ENCODE results near the gene DYNLT2.

DNA sequence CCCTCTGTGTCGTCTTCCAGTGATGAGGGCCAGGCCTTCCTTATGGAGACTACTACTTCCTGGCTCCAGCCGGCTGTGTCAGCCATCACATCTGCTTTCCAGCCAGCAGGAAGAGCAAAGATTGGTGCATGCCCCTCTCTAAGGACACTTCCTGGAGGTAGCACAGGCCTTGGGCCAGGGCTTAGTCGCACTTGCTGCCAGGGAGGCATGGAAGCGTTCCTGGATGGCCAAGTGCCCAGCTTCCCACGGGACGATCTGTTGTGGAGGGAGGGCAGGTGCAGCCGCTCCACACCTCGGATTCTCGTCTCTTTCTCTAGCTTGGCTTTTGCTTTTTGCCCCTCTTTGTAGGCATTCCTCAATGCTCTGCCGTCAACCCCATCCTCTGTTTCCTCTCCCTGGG is 11.9 kb upstream of the DYNLT2 start:
- TF ChIP-seq MXI1 (IDR thresholded peaks at IDR 0.05; ENCODE audit: borderline replicate concordance, low read depth, low read length) (no peak), ZNF510 (CRISPR knock-in tag; IDR thresholded peaks at IDR 0.05; ENCODE audit: low read depth) (no peak), RARG (CRISPR knock-in tag; IDR thresholded peaks at IDR 0.05; ENCODE audit: low read depth) (no peak), ZKSCAN1 (IDR thresholded peaks at IDR 0.05; ENCODE audit: low read length) (no peak), ATF1 (CRISPR knock-in tag; IDR thresholded peaks at IDR 0.05) (no peak), NONO (IDR thresholded peaks at IDR 0.05) (no peak), NONO (CRISPR knock-in tag; conservative IDR thresholded peaks at IDR 0.05) (no peak)
- TF ChIP-seq, protein P1, sequence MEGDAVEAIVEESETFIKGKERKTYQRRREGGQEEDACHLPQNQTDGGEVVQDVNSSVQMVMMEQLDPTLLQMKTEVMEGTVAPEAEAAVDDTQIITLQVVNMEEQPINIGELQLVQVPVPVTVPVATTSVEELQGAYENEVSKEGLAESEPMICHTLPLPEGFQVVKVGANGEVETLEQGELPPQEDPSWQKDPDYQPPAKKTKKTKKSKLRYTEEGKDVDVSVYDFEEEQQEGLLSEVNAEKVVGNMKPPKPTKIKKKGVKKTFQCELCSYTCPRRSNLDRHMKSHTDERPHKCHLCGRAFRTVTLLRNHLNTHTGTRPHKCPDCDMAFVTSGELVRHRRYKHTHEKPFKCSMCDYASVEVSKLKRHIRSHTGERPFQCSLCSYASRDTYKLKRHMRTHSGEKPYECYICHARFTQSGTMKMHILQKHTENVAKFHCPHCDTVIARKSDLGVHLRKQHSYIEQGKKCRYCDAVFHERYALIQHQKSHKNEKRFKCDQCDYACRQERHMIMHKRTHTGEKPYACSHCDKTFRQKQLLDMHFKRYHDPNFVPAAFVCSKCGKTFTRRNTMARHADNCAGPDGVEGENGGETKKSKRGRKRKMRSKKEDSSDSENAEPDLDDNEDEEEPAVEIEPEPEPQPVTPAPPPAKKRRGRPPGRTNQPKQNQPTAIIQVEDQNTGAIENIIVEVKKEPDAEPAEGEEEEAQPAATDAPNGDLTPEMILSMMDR (CRISPR knock-in tag; IDR thresholded peaks at IDR 0.05): no peak

All from HepG2 (cell line).